WTC11 (cell line): Measurements from ENCODE around the gene MRNIP. TPM values are rescaled to one million over a fixed set of nuclear protein-coding genes. Genes with fewer than 3 reads are reported as not detected.
A peak's percentile ranks its signal among the peaks of the same experiment; 100 is the strongest.

Experiments used
- ARID4B ChIP-seq: sonication (generic); formaldehyde crosslinking; IDR thresholded peaks from 2 replicates; pipeline ENCODE4 v1.8.0; 2023; ENCODE audit warnings: missing genetic modification reagents, mild to moderate bottlenecking, borderline replicate concordance
- ATF2 ChIP-seq: sonication (generic); formaldehyde crosslinking; IDR thresholded peaks from 2 replicates; pipeline ENCODE4 v1.8.1; 2022; ENCODE audit warnings: low read depth, missing genetic modification reagents, borderline replicate concordance
- EMX1 ChIP-seq: fragments of 250-450 bp; sonication (Bioruptor Pico); IDR thresholded peaks from 2 replicates; pipeline ENCODE4 v1.8.0; 2021; ENCODE audit warnings: mild to moderate bottlenecking
- FOXK1 ChIP-seq: sonication (generic); formaldehyde crosslinking; IDR thresholded peaks from 2 replicates; pipeline ENCODE4 v1.8.0; 2022; ENCODE audit warnings: mild to moderate bottlenecking, moderate library complexity, missing genetic modification reagents
- HMGA2 ChIP-seq: fragments of 250-450 bp; sonication (Bioruptor Pico); IDR thresholded peaks from 2 replicates; pipeline ENCODE4 v1.4.0; 2021; ENCODE audit warnings: mild to moderate bottlenecking, moderate library complexity
- MYBL2 ChIP-seq: sonication (generic); formaldehyde crosslinking; IDR thresholded peaks from 2 replicates; pipeline ENCODE4 v1.8.1; 2023; ENCODE audit warnings: mild to moderate bottlenecking, moderate library complexity, missing genetic modification reagents
- OVOL2 ChIP-seq: fragments of 250-450 bp; sonication (Bioruptor Pico); IDR thresholded peaks from 2 replicates; pipeline ENCODE4 v1.9.0; 2021; ENCODE audit warnings: mild to moderate bottlenecking, borderline replicate concordance
- PRDM15 ChIP-seq: sonication (generic); formaldehyde crosslinking; IDR thresholded peaks from 2 replicates; pipeline ENCODE4 v1.8.0; 2022; ENCODE audit warnings: missing genetic modification reagents
- PRRX2 ChIP-seq: fragments of 250-450 bp; sonication (Bioruptor Pico); IDR thresholded peaks from 2 replicates; pipeline ENCODE4 v1.8.0; 2021; ENCODE audit warnings: mild to moderate bottlenecking
- RELA ChIP-seq: sonication (generic); formaldehyde crosslinking; IDR thresholded peaks from 2 replicates; pipeline ENCODE4 v1.8.1; 2022; ENCODE audit warnings: missing genetic modification reagents, mild to moderate bottlenecking, borderline replicate concordance
- TCF7 ChIP-seq: sonication (generic); formaldehyde crosslinking; IDR thresholded peaks from 2 replicates; pipeline ENCODE4 v1.8.0; 2022; ENCODE audit warnings: mild to moderate bottlenecking, low read depth, missing genetic modification reagents, moderate library complexity
- TP53 ChIP-seq: sonication (generic); formaldehyde crosslinking; IDR thresholded peaks from 2 replicates; pipeline ENCODE4 v1.8.1; 2023; ENCODE audit warnings: mild to moderate bottlenecking, missing genetic modification reagents
- USF1 ChIP-seq: sonication (generic); formaldehyde crosslinking; IDR thresholded peaks from 2 replicates; pipeline ENCODE4 v1.8.0; 2022; ENCODE audit warnings: mild to moderate bottlenecking, missing genetic modification reagents
- ZNF121 ChIP-seq: sonication (generic); formaldehyde crosslinking; IDR thresholded peaks from 2 replicates; pipeline ENCODE4 v1.8.0; 2023; ENCODE audit warnings: missing genetic modification reagents
- ZNF232 ChIP-seq: sonication (generic); formaldehyde crosslinking; IDR thresholded peaks from 2 replicates; pipeline ENCODE4 v1.8.0; 2022; ENCODE audit warnings: mild to moderate bottlenecking, missing genetic modification reagents
- total RNA-seq: library from RNA; stranded (reverse); gene quantifications from 3 replicates; pipeline ENCODE4 v1.2.3, GENCODE V29; 2021
- TF ChIP-seq, protein P1 (sequence below): sonication (generic); formaldehyde crosslinking; IDR thresholded peaks from 2 replicates; pipeline ENCODE4 v1.8.0; 2023; ENCODE audit warnings: missing genetic modification reagents
- TF ChIP-seq, protein P2 (sequence below): sonication (generic); formaldehyde crosslinking; IDR thresholded peaks from 2 replicates; pipeline ENCODE4 v1.8.1; 2023; ENCODE audit warnings: mild to moderate bottlenecking, missing genetic modification reagents
- TF ChIP-seq, protein P3 (sequence below): fragments of 250-450 bp; sonication (Bioruptor Pico); IDR thresholded peaks from 2 replicates; pipeline ENCODE4 v2.1.2; 2022; ENCODE audit warnings: mild to moderate bottlenecking, moderate library complexity
- TF ChIP-seq, protein P4 (sequence below): sonication (generic); formaldehyde crosslinking; IDR thresholded peaks from 2 replicates; pipeline ENCODE4 v1.8.0; 2022; ENCODE audit warnings: mild to moderate bottlenecking, missing genetic modification reagents

MRNIP gene
- total RNA-seq, 1 experiment from 2014 or later = 42.0 TPM

- peak; percentile 90 for TF ChIP-seq ZNF232
- TF ChIP-seq TCF7 (CRISPR knock-in tag) = no peak
- peak; percentile 38; the same call in 1 of the 2 replicates for TF ChIP-seq MYBL2 (CRISPR knock-in tag)
- peak; percentile 80 for TF ChIP-seq TP53 (CRISPR knock-in tag)
- TF ChIP-seq ZNF121 (CRISPR knock-in tag) = 0 out of 2 replicates have a peak, but pooled peaks have one; percentile 8
- TF ChIP-seq ATF2 (CRISPR knock-in tag) = no peak
- TF ChIP-seq PRRX2 = no peak
- no peak for TF ChIP-seq EMX1 (CRISPR knock-in tag)
- peak; percentile 93 for TF ChIP-seq FOXK1 (CRISPR knock-in tag)
- TF ChIP-seq, protein P1, sequence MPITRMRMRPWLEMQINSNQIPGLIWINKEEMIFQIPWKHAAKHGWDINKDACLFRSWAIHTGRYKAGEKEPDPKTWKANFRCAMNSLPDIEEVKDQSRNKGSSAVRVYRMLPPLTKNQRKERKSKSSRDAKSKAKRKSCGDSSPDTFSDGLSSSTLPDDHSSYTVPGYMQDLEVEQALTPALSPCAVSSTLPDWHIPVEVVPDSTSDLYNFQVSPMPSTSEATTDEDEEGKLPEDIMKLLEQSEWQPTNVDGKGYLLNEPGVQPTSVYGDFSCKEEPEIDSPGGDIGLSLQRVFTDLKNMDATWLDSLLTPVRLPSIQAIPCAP (CRISPR knock-in tag) = peak; percentile 70; the same call in 1 of the 2 replicates
- no peak for TF ChIP-seq OVOL2 (CRISPR knock-in tag)
- TF ChIP-seq, protein P2, sequence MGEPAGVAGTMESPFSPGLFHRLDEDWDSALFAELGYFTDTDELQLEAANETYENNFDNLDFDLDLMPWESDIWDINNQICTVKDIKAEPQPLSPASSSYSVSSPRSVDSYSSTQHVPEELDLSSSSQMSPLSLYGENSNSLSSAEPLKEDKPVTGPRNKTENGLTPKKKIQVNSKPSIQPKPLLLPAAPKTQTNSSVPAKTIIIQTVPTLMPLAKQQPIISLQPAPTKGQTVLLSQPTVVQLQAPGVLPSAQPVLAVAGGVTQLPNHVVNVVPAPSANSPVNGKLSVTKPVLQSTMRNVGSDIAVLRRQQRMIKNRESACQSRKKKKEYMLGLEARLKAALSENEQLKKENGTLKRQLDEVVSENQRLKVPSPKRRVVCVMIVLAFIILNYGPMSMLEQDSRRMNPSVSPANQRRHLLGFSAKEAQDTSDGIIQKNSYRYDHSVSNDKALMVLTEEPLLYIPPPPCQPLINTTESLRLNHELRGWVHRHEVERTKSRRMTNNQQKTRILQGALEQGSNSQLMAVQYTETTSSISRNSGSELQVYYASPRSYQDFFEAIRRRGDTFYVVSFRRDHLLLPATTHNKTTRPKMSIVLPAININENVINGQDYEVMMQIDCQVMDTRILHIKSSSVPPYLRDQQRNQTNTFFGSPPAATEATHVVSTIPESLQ (CRISPR knock-in tag) = 0 out of 2 replicates have a peak, but pooled peaks have one; percentile 66
- no peak for TF ChIP-seq RELA (CRISPR knock-in tag)
- TF ChIP-seq, protein P3, sequence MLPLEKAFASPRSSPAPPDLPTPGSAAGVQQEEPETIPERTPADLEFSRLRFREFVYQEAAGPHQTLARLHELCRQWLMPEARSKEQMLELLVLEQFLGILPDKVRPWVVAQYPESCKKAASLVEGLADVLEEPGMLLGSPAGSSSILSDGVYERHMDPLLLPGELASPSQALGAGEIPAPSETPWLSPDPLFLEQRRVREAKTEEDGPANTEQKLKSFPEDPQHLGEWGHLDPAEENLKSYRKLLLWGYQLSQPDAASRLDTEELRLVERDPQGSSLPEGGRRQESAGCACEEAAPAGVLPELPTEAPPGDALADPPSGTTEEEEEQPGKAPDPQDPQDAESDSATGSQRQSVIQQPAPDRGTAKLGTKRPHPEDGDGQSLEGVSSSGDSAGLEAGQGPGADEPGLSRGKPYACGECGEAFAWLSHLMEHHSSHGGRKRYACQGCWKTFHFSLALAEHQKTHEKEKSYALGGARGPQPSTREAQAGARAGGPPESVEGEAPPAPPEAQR = no peak
- TF ChIP-seq HMGA2 (CRISPR knock-in tag) = no peak
- no peak for TF ChIP-seq ARID4B (CRISPR knock-in tag)
- TF ChIP-seq USF1 = peak; percentile 43; the same call in 1 of the 2 replicates
- TF ChIP-seq PRDM15 = peak; percentile 72
- TF ChIP-seq, protein P4, sequence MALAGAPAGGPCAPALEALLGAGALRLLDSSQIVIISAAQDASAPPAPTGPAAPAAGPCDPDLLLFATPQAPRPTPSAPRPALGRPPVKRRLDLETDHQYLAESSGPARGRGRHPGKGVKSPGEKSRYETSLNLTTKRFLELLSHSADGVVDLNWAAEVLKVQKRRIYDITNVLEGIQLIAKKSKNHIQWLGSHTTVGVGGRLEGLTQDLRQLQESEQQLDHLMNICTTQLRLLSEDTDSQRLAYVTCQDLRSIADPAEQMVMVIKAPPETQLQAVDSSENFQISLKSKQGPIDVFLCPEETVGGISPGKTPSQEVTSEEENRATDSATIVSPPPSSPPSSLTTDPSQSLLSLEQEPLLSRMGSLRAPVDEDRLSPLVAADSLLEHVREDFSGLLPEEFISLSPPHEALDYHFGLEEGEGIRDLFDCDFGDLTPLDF (CRISPR knock-in tag) = peak; percentile 68
Observed at GRCh38 chr5:179858586-179859427, at the start of gene MRNIP (continued).
